ENCODE results near the gene OR6T1. TPM values are rescaled to one million over a fixed set of nuclear protein-coding genes. Genes with fewer than 3 reads are reported as not detected.

Gene OR6T1, protein sequence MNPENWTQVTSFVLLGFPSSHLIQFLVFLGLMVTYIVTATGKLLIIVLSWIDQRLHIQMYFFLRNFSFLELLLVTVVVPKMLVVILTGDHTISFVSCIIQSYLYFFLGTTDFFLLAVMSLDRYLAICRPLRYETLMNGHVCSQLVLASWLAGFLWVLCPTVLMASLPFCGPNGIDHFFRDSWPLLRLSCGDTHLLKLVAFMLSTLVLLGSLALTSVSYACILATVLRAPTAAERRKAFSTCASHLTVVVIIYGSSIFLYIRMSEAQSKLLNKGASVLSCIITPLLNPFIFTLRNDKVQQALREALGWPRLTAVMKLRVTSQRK
- polyA plus RNA-seq (not detected in 3 replicates), polyA minus RNA-seq (not detected in 3 replicates)
- polyA plus RNA-seq (2011; ENCODE audit: low read depth): not detected
- 0.09 TPM in 1 of 2 replicates, not detected in the other for polyA plus RNA-seq (2011; cell fraction: cytosol; rRNA removed)
- polyA plus RNA-seq (2011; cell fraction: nucleus; rRNA removed): not detected in 2 replicates
- not detected in 2 replicates for polyA plus RNA-seq (2012; ENCODE audit: low replicate concordance)
- not detected for polyA minus RNA-seq (2011; cell fraction: cytosol; rRNA and poly(A)+ RNA removed)
- polyA minus RNA-seq (2011; cell fraction: nucleus; rRNA and poly(A)+ RNA removed): not detected in 2 replicates

DNA sequence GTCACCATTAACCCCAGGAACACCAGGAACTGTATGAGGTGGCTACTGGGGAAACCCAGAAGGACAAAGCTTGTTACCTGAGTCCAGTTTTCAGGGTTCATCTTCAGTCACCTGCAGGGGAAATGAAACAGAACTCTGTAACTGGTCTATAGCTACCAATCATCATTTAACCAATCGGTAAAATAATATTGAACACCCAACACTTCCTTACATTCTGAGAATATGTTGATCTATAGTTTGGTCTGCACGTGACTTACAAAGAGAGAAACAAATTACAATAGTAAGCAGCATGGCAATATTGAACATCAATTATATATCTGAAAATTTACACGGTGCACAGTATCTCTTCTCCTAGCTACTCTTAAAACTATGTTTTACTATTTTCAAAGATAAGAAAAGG, at the start of gene OR6T1:
Gene OR6T1, minus strand, starts transcription at position 101 of the 400 bp plus-strand sequence. Its CDS starts 0 bp downstream, at position 101.
- no peak within 1 kb of the TSS for H3K4me2 ChIP-seq (ENCODE audit: control insufficient read depth, extremely low read depth, insufficient read depth, low read depth, low read length)
- H3K9me1 ChIP-seq (ENCODE audit: control insufficient read depth, extremely low read depth, insufficient read depth, low read length): no peaks in the 10 kb centered on the region
- no peaks in the 10 kb centered on the region for H3K79me2 ChIP-seq (ENCODE audit: control insufficient read depth, insufficient read depth, low read length)
- TF ChIP-seq EZH2 (IDR thresholded peaks at IDR 0.05; ENCODE audit: low read length): no peak
- TF ChIP-seq, protein P1, sequence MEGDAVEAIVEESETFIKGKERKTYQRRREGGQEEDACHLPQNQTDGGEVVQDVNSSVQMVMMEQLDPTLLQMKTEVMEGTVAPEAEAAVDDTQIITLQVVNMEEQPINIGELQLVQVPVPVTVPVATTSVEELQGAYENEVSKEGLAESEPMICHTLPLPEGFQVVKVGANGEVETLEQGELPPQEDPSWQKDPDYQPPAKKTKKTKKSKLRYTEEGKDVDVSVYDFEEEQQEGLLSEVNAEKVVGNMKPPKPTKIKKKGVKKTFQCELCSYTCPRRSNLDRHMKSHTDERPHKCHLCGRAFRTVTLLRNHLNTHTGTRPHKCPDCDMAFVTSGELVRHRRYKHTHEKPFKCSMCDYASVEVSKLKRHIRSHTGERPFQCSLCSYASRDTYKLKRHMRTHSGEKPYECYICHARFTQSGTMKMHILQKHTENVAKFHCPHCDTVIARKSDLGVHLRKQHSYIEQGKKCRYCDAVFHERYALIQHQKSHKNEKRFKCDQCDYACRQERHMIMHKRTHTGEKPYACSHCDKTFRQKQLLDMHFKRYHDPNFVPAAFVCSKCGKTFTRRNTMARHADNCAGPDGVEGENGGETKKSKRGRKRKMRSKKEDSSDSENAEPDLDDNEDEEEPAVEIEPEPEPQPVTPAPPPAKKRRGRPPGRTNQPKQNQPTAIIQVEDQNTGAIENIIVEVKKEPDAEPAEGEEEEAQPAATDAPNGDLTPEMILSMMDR (optimal IDR thresholded peaks at IDR 0.05 in 1 of 3, IDR thresholded peaks at IDR 0.05 in 1 of 3, conservative IDR thresholded peaks at IDR 0.05 in 1 of 3; ENCODE audit: extremely low read depth in 1 of 3, insufficient read depth in 2 of 3, low read length in 3 of 3): no peak
- no peak within 1 kb of the TSS for H2AFZ ChIP-seq (ENCODE audit: control insufficient read depth, low read length)
- FAIRE-seq (no peak), DNase-seq (ENCODE audit: low read depth, low spot score) (no peak)
- no peaks in the 10 kb centered on the region for H3K27me3 ChIP-seq (ENCODE audit: control insufficient read depth, extremely low read depth, insufficient read depth, low read length)
- H3K36me3 ChIP-seq (ENCODE audit: control insufficient read depth in 2 of 2, extremely low read depth in 1 of 2, insufficient read depth in 2 of 2, low read length in 2 of 2): no peaks in the 10 kb centered on the region
- no peak within 1 kb of the TSS for H3K9ac ChIP-seq (ENCODE audit: control insufficient read depth, extremely low read depth, insufficient read depth, low read length)
- H3K4me3 ChIP-seq (ENCODE audit: control insufficient read depth in 2 of 3, extremely low read depth in 1 of 3, insufficient read depth in 2 of 3, low read depth in 1 of 3, low read length in 3 of 3): no peak within 1 kb of the TSS
- H3K9me3 ChIP-seq (ENCODE audit: control insufficient read depth, low read depth, low read length): no peaks in the 10 kb centered on the region
- H3K27ac ChIP-seq (ENCODE audit: control insufficient read depth, insufficient read depth, low read length): no peak within 1 kb of the TSS
- no peaks in the 10 kb centered on the region for H4K20me1 ChIP-seq (ENCODE audit: control insufficient read depth, extremely low read depth, insufficient read depth, low read length)
- dilution Hi-C loops (cut with MboI; ENCODE audit: extremely low pct_ligation_motif_present, low sequenced_read_pairs): no loop called here
- no peaks in the 10 kb centered on the region for H3K4me1 ChIP-seq (ENCODE audit: control insufficient read depth, extremely low read depth, insufficient read depth, low read length)

DNA sequence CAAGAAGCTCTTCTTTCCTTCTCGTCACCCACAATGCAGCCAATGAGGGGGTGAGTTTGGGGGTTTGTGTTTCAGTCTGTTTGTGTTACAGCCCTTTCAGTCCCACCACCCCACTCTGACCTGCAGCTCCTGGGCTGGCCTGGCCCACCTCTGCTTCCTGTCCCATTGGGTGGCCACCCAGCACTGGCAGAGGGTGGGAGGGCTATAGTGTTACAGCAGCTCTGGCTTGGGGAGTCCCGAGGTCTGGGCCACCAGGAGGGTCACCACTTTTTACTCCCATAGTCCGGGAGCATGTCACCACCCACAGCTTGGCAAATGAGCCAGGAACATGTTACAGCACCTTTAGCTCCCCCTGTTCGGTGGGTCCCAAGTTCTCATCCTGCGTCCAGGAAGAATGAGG, 35.7 kb upstream of the OR6T1 start:
- no peaks in the 10 kb centered on the region for H3K9me3 ChIP-seq (ENCODE audit: control insufficient read depth, low read depth, low read length)
- no peaks in the 10 kb centered on the region for H3K79me2 ChIP-seq (ENCODE audit: control insufficient read depth, insufficient read depth, low read length)
- no peak overlapping the region for H2AFZ ChIP-seq (ENCODE audit: control insufficient read depth, low read length)
- H3K9me1 ChIP-seq (ENCODE audit: control insufficient read depth, extremely low read depth, insufficient read depth, low read length): no peaks in the 10 kb centered on the region
- H4K20me1 ChIP-seq (ENCODE audit: control insufficient read depth, extremely low read depth, insufficient read depth, low read length): no peaks in the 10 kb centered on the region
- H3K4me3 ChIP-seq (ENCODE audit: control insufficient read depth in 2 of 3, extremely low read depth in 1 of 3, insufficient read depth in 2 of 3, low read depth in 1 of 3, low read length in 3 of 3): no peak overlapping the region
- no peaks in the 10 kb centered on the region for H3K36me3 ChIP-seq (ENCODE audit: control insufficient read depth in 2 of 2, extremely low read depth in 1 of 2, insufficient read depth in 2 of 2, low read length in 2 of 2)
- dilution Hi-C loops (cut with MboI; ENCODE audit: extremely low pct_ligation_motif_present, low sequenced_read_pairs): no loop called here
- FAIRE-seq: no peak
- no peak overlapping the region for H3K4me2 ChIP-seq (ENCODE audit: control insufficient read depth, extremely low read depth, insufficient read depth, low read depth, low read length)
- H3K27ac ChIP-seq (ENCODE audit: control insufficient read depth, insufficient read depth, low read length): no peak overlapping the region
- H3K27me3 ChIP-seq (ENCODE audit: control insufficient read depth, extremely low read depth, insufficient read depth, low read length): no peaks in the 10 kb centered on the region
- no peak for DNase-seq (ENCODE audit: low read depth, low spot score)
- H3K4me1 ChIP-seq (ENCODE audit: control insufficient read depth, extremely low read depth, insufficient read depth, low read length): peaks cover 20% of the 10 kb centered on the region
- H3K9ac ChIP-seq (ENCODE audit: control insufficient read depth, extremely low read depth, insufficient read depth, low read length): no peak overlapping the region
- TF ChIP-seq, protein P1 (optimal IDR thresholded peaks at IDR 0.05 in 1 of 3, IDR thresholded peaks at IDR 0.05 in 1 of 3, conservative IDR thresholded peaks at IDR 0.05 in 1 of 3; ENCODE audit: extremely low read depth in 1 of 3, insufficient read depth in 2 of 3, low read length in 3 of 3): no peak
- no peak for TF ChIP-seq EZH2 (IDR thresholded peaks at IDR 0.05; ENCODE audit: low read length)
